ENCODE data around the gene NINJ2. TPM values are rescaled to one million over a fixed set of nuclear protein-coding genes. Genes with fewer than 3 reads are reported as not detected.
A peak's percentile ranks its signal among the peaks of the same experiment; 100 is the strongest.

Gene NINJ2
- total RNA-seq, 1 experiment from 2014 or later: not detected

GRCh38 chr12:552466-552865, 110.8 kb downstream of the NINJ2 start:
- DNase-seq (ENCODE audit: low read depth): no peak

- DNase-seq (ENCODE audit: low read depth): no peak
Measured at GRCh38 chr12:550473-551260, 112.6 kb downstream of the NINJ2 start.

- no peak for DNase-seq (ENCODE audit: low read depth)
Measured at GRCh38 chr12:549476-550082, 113.7 kb downstream of the NINJ2 start.

GRCh38 chr12:547883-548470, 115.3 kb downstream of the NINJ2 start:
- no peak for DNase-seq (ENCODE audit: low read depth)

GRCh38 chr12:546920-547845, 116.1 kb downstream of the NINJ2 start:
- peak; percentile 52 for DNase-seq (ENCODE audit: low read depth)

- no peak for DNase-seq (ENCODE audit: low read depth)
Measured at GRCh38 chr12:546265-546919, 116.9 kb downstream of the NINJ2 start.

GRCh38 chr12:545835-546234, 117.4 kb downstream of the NINJ2 start:
- no peak for DNase-seq (ENCODE audit: low read depth)

- no peak for DNase-seq (ENCODE audit: low read depth)
Measured at GRCh38 chr12:544941-545635, 118.2 kb downstream of the NINJ2 start.

GRCh38 chr12:544142-544541, 119.1 kb downstream of the NINJ2 start:
- DNase-seq (ENCODE audit: low read depth): no peak

GRCh38 chr12:543114-543451, 120.2 kb downstream of the NINJ2 start:
- DNase-seq (ENCODE audit: low read depth): no peak

- DNase-seq (ENCODE audit: low read depth): peak; percentile 37
Measured at GRCh38 chr12:542395-543113, 120.7 kb downstream of the NINJ2 start.

- no peak for DNase-seq (ENCODE audit: low read depth)
Measured at GRCh38 chr12:541676-542324, 121.4 kb downstream of the NINJ2 start.

GRCh38 chr12:539540-540310, 123.5 kb downstream of the NINJ2 start:
- no peak for DNase-seq (ENCODE audit: low read depth)

- DNase-seq (ENCODE audit: low read depth): peak; percentile 69
Measured at GRCh38 chr12:538731-539539, 124.3 kb downstream of the NINJ2 start.

GRCh38 chr12:537772-538171, 125.5 kb downstream of the NINJ2 start:
- DNase-seq (ENCODE audit: low read depth): no peak

- no peak for DNase-seq (ENCODE audit: low read depth)
Measured at GRCh38 chr12:536751-537245, 126.4 kb downstream of the NINJ2 start.

GRCh38 chr12:535396-535795, 127.8 kb downstream of the NINJ2 start:
- no peak for DNase-seq (ENCODE audit: low read depth)

GRCh38 chr12:534216-534615, 129.0 kb downstream of the NINJ2 start:
- DNase-seq (ENCODE audit: low read depth): no peak
